WTC11 (cell line): ENCODE results near the gene RFWD3. TPM values are rescaled to one million over a fixed set of nuclear protein-coding genes. Genes with fewer than 3 reads are reported as not detected.

Experiments used
- ATAC-seq: fragments of 200-7000 bp; cut with Tn5 transposase; 2 replicates; pipeline ENCODE4 v1.10.0; 2021; ENCODE audit warnings: mild to moderate bottlenecking, moderate library complexity
- CTCF ChIA-PET: fragments of 300-600 bp; sonication (Branson Sonifier 250); formaldehyde crosslinking; loops from one replicate; lab custom pipeline; 2021; ENCODE audit warnings: antibody characterized with exemption; lab: Charles Lee
- POLR2A ChIA-PET: fragments of 350-600 bp; sonication (Branson Sonifier 250); formaldehyde crosslinking; loops from one replicate; lab custom pipeline; 2021; ENCODE audit warnings: antibody characterized with exemption; lab: Charles Lee
- DNase-seq: peaks from one replicate; pipeline ENCODE4 v3.0.0; 2021; ENCODE audit warnings: low spot score
- H3K27ac Mint-ChIP-seq: 2 replicates; pipeline ENCODE4 v1.8.0; 2021; ENCODE audit warnings: mixed read lengths
- H3K27me3 Mint-ChIP-seq: 2 replicates; pipeline ENCODE4 v1.8.0; 2021; ENCODE audit warnings: low read depth, mild to moderate bottlenecking, moderate library complexity, mixed read lengths
- H3K36me3 Mint-ChIP-seq: 2 replicates; pipeline ENCODE4 v1.8.0; 2021; ENCODE audit warnings: mixed read lengths
- H3K4me1 Mint-ChIP-seq: 2 replicates; pipeline ENCODE4 v1.8.0; 2022; ENCODE audit warnings: mixed read lengths
- H3K4me3 Mint-ChIP-seq: 2 replicates; pipeline ENCODE4 v1.8.0; 2021; ENCODE audit warnings: mild to moderate bottlenecking, moderate library complexity, mixed read lengths
- H3K9me3 Mint-ChIP-seq: 2 replicates; pipeline ENCODE4 v1.8.0; 2021; ENCODE audit warnings: mixed read lengths
- CREB1 ChIP-seq: sonication (generic); formaldehyde crosslinking; IDR thresholded peaks from 2 replicates; pipeline ENCODE4 v1.8.0; 2023; ENCODE audit warnings: mild to moderate bottlenecking, missing genetic modification reagents
- EMX1 ChIP-seq: fragments of 250-450 bp; sonication (Bioruptor Pico); IDR thresholded peaks from 2 replicates; pipeline ENCODE4 v1.8.0; 2021; ENCODE audit warnings: mild to moderate bottlenecking
- ESRRA ChIP-seq: sonication (generic); formaldehyde crosslinking; IDR thresholded peaks from 2 replicates; pipeline ENCODE4 v1.8.1; 2022; ENCODE audit warnings: mild to moderate bottlenecking, missing genetic modification reagents, borderline replicate concordance
- FOXP1 ChIP-seq: sonication (generic); formaldehyde crosslinking; IDR thresholded peaks from 2 replicates; pipeline ENCODE4 v1.8.0; 2022; ENCODE audit warnings: missing genetic modification reagents, mild to moderate bottlenecking, moderate library complexity, borderline replicate concordance
- GRHL2 ChIP-seq: fragments of 250-450 bp; sonication (Bioruptor Pico); IDR thresholded peaks from 2 replicates; pipeline ENCODE4 v1.8.0; 2022; ENCODE audit warnings: mild to moderate bottlenecking, moderate library complexity; ENCODE audit not compliant: insufficient replicate concordance, severe bottlenecking
- KAT7 ChIP-seq: sonication (generic); formaldehyde crosslinking; IDR thresholded peaks from 2 replicates; pipeline ENCODE4 v1.8.1; 2023; ENCODE audit warnings: missing genetic modification reagents, mild to moderate bottlenecking, borderline replicate concordance
- NR2C2 ChIP-seq: sonication (generic); formaldehyde crosslinking; IDR thresholded peaks from 2 replicates; pipeline ENCODE4 v1.8.0; 2022; ENCODE audit warnings: mild to moderate bottlenecking, missing genetic modification reagents
- NR3C1 ChIP-seq: sonication (generic); formaldehyde crosslinking; conservative IDR thresholded peaks from 2 replicates; pipeline ENCODE4 v1.8.1; 2023; ENCODE audit warnings: low read depth, mild to moderate bottlenecking, missing genetic modification reagents
- RORB ChIP-seq: fragments of 250-450 bp; sonication (Bioruptor Pico); IDR thresholded peaks from 2 replicates; pipeline ENCODE4 v1.9.0; 2021; ENCODE audit warnings: mild to moderate bottlenecking
- SMAD4 ChIP-seq: sonication (generic); formaldehyde crosslinking; IDR thresholded peaks from 2 replicates; pipeline ENCODE4 v1.8.0; 2022; ENCODE audit warnings: mild to moderate bottlenecking, missing genetic modification reagents
- ZNF396 ChIP-seq: fragments of 250-450 bp; sonication (Bioruptor Pico); IDR thresholded peaks from 2 replicates; pipeline ENCODE4 v1.8.0; 2021; ENCODE audit warnings: mild to moderate bottlenecking, moderate library complexity, borderline replicate concordance
- ZNF416 ChIP-seq: fragments of 250-450 bp; sonication (Bioruptor Pico); IDR thresholded peaks from 2 replicates; pipeline ENCODE4 v1.9.0; 2021; ENCODE audit warnings: mild to moderate bottlenecking, inconsistent platforms
- ZNF423 ChIP-seq: fragments of 250-450 bp; sonication (Bioruptor Pico); IDR thresholded peaks from 2 replicates; pipeline ENCODE4 v2.1.2; 2022; ENCODE audit warnings: mild to moderate bottlenecking, moderate library complexity
- total RNA-seq: library from RNA; stranded (reverse); gene quantifications from 3 replicates; pipeline ENCODE4 v1.2.3, GENCODE V29; 2021
- TF ChIP-seq, protein P1 (sequence below): fragments of 250-450 bp; sonication (Bioruptor Pico); IDR thresholded peaks from 2 replicates; pipeline ENCODE4 v1.9.0; 2021; ENCODE audit warnings: mild to moderate bottlenecking, borderline replicate concordance
- TF ChIP-seq, protein P2 (sequence below): sonication (generic); formaldehyde crosslinking; IDR thresholded peaks from 2 replicates; pipeline ENCODE4 v1.8.0; 2022; ENCODE audit warnings: mild to moderate bottlenecking, missing genetic modification reagents
- TF ChIP-seq, protein P3 (sequence below): sonication (generic); formaldehyde crosslinking; IDR thresholded peaks from 2 replicates; pipeline ENCODE4 v1.8.1; 2023; ENCODE audit warnings: mild to moderate bottlenecking, missing genetic modification reagents
- TF ChIP-seq, protein P4 (sequence below): fragments of 250-450 bp; sonication (Bioruptor Pico); IDR thresholded peaks from 2 replicates; pipeline ENCODE4 v1.9.0; 2021; ENCODE audit warnings: mild to moderate bottlenecking
- TF ChIP-seq, protein P5 (sequence below): sonication (generic); formaldehyde crosslinking; IDR thresholded peaks from 2 replicates; pipeline ENCODE4 v1.8.1; 2023; ENCODE audit warnings: mild to moderate bottlenecking, missing genetic modification reagents, moderate library complexity
- TF ChIP-seq, protein P6 (sequence below): sonication (generic); formaldehyde crosslinking; IDR thresholded peaks from 2 replicates; pipeline ENCODE4 v1.8.0; 2022; ENCODE audit warnings: mild to moderate bottlenecking, missing genetic modification reagents
- TF ChIP-seq, protein P7 (sequence below): sonication (generic); formaldehyde crosslinking; IDR thresholded peaks from 2 replicates; pipeline ENCODE4 v1.8.1; 2023; ENCODE audit warnings: mild to moderate bottlenecking, missing genetic modification reagents, moderate library complexity

Gene RFWD3
- total RNA-seq, 1 experiment from 2014 or later: 109 TPM

DNA sequence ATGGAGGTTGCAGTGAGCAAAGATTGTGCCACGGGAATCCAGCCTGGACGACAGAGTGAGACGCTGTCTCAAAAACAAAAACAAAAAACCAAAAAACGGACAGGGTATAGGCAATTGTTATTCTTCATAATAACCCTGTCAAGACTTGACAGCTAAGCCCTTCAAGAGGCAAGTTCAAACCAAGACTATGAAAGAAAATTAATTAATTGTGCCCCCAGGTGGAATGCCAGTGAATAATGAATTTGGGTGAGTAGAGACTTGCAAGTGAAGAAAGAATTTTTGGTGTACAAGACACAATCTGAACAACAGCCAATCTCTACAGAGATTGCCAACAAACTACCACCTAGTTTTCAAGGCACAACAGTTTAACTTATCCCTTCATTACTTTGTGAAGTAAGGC is 6.3 kb downstream of the RFWD3 start:
- no peak for DNase-seq
- ChIA-PET POLR2A (no interaction called here), CTCF (no interaction called here)
- TF ChIP-seq, protein P1, sequence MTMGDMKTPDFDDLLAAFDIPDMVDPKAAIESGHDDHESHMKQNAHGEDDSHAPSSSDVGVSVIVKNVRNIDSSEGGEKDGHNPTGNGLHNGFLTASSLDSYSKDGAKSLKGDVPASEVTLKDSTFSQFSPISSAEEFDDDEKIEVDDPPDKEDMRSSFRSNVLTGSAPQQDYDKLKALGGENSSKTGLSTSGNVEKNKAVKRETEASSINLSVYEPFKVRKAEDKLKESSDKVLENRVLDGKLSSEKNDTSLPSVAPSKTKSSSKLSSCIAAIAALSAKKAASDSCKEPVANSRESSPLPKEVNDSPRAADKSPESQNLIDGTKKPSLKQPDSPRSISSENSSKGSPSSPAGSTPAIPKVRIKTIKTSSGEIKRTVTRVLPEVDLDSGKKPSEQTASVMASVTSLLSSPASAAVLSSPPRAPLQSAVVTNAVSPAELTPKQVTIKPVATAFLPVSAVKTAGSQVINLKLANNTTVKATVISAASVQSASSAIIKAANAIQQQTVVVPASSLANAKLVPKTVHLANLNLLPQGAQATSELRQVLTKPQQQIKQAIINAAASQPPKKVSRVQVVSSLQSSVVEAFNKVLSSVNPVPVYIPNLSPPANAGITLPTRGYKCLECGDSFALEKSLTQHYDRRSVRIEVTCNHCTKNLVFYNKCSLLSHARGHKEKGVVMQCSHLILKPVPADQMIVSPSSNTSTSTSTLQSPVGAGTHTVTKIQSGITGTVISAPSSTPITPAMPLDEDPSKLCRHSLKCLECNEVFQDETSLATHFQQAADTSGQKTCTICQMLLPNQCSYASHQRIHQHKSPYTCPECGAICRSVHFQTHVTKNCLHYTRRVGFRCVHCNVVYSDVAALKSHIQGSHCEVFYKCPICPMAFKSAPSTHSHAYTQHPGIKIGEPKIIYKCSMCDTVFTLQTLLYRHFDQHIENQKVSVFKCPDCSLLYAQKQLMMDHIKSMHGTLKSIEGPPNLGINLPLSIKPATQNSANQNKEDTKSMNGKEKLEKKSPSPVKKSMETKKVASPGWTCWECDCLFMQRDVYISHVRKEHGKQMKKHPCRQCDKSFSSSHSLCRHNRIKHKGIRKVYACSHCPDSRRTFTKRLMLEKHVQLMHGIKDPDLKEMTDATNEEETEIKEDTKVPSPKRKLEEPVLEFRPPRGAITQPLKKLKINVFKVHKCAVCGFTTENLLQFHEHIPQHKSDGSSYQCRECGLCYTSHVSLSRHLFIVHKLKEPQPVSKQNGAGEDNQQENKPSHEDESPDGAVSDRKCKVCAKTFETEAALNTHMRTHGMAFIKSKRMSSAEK: no peak
- TF ChIP-seq, protein P2, sequence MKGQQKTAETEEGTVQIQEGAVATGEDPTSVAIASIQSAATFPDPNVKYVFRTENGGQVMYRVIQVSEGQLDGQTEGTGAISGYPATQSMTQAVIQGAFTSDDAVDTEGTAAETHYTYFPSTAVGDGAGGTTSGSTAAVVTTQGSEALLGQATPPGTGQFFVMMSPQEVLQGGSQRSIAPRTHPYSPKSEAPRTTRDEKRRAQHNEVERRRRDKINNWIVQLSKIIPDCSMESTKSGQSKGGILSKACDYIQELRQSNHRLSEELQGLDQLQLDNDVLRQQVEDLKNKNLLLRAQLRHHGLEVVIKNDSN (CRISPR knock-in tag): no peak
- TF ChIP-seq ESRRA (CRISPR knock-in tag) (no peak), ZNF423 (CRISPR knock-in tag) (no peak), KAT7 (no peak), NR2C2 (CRISPR knock-in tag) (no peak), CREB1 (no peak), ZNF416 (CRISPR knock-in tag) (no peak), SMAD4 (no peak), ZNF396 (CRISPR knock-in tag) (no peak), NR3C1 (no peak), GRHL2 (CRISPR knock-in tag) (no peak), RORB (CRISPR knock-in tag) (no peak), FOXP1 (CRISPR knock-in tag) (no peak), EMX1 (CRISPR knock-in tag) (no peak)
- TF ChIP-seq, protein P3, sequence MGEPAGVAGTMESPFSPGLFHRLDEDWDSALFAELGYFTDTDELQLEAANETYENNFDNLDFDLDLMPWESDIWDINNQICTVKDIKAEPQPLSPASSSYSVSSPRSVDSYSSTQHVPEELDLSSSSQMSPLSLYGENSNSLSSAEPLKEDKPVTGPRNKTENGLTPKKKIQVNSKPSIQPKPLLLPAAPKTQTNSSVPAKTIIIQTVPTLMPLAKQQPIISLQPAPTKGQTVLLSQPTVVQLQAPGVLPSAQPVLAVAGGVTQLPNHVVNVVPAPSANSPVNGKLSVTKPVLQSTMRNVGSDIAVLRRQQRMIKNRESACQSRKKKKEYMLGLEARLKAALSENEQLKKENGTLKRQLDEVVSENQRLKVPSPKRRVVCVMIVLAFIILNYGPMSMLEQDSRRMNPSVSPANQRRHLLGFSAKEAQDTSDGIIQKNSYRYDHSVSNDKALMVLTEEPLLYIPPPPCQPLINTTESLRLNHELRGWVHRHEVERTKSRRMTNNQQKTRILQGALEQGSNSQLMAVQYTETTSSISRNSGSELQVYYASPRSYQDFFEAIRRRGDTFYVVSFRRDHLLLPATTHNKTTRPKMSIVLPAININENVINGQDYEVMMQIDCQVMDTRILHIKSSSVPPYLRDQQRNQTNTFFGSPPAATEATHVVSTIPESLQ (CRISPR knock-in tag): no peak
- TF ChIP-seq, protein P4, sequence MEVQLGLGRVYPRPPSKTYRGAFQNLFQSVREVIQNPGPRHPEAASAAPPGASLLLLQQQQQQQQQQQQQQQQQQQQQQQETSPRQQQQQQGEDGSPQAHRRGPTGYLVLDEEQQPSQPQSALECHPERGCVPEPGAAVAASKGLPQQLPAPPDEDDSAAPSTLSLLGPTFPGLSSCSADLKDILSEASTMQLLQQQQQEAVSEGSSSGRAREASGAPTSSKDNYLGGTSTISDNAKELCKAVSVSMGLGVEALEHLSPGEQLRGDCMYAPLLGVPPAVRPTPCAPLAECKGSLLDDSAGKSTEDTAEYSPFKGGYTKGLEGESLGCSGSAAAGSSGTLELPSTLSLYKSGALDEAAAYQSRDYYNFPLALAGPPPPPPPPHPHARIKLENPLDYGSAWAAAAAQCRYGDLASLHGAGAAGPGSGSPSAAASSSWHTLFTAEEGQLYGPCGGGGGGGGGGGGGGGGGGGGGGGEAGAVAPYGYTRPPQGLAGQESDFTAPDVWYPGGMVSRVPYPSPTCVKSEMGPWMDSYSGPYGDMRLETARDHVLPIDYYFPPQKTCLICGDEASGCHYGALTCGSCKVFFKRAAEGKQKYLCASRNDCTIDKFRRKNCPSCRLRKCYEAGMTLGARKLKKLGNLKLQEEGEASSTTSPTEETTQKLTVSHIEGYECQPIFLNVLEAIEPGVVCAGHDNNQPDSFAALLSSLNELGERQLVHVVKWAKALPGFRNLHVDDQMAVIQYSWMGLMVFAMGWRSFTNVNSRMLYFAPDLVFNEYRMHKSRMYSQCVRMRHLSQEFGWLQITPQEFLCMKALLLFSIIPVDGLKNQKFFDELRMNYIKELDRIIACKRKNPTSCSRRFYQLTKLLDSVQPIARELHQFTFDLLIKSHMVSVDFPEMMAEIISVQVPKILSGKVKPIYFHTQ (CRISPR knock-in tag): no peak
- TF ChIP-seq, protein P5, sequence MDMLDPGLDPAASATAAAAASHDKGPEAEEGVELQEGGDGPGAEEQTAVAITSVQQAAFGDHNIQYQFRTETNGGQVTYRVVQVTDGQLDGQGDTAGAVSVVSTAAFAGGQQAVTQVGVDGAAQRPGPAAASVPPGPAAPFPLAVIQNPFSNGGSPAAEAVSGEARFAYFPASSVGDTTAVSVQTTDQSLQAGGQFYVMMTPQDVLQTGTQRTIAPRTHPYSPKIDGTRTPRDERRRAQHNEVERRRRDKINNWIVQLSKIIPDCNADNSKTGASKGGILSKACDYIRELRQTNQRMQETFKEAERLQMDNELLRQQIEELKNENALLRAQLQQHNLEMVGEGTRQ (CRISPR knock-in tag): no peak
- TF ChIP-seq, protein P6, sequence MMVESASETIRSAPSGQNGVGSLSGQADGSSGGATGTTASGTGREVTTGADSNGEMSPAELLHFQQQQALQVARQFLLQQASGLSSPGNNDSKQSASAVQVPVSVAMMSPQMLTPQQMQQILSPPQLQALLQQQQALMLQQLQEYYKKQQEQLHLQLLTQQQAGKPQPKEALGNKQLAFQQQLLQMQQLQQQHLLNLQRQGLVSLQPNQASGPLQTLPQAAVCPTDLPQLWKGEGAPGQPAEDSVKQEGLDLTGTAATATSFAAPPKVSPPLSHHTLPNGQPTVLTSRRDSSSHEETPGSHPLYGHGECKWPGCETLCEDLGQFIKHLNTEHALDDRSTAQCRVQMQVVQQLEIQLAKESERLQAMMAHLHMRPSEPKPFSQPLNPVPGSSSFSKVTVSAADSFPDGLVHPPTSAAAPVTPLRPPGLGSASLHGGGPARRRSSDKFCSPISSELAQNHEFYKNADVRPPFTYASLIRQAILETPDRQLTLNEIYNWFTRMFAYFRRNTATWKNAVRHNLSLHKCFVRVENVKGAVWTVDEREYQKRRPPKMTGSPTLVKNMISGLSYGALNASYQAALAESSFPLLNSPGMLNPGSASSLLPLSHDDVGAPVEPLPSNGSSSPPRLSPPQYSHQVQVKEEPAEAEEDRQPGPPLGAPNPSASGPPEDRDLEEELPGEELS (CRISPR knock-in tag): no peak
- TF ChIP-seq, protein P7, sequence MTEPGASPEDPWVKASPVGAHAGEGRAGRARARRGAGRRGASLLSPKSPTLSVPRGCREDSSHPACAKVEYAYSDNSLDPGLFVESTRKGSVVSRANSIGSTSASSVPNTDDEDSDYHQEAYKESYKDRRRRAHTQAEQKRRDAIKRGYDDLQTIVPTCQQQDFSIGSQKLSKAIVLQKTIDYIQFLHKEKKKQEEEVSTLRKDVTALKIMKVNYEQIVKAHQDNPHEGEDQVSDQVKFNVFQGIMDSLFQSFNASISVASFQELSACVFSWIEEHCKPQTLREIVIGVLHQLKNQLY: no peak
- ATAC-seq: no peak
- no peaks in the 10 kb centered on the region for H3K9me3 Mint-ChIP-seq
- peaks cover 6% of the 10 kb centered on the region; the same call in 1 of the 2 replicates for H3K4me1 Mint-ChIP-seq
- no peaks in the 10 kb centered on the region for H3K27me3 Mint-ChIP-seq
- H3K36me3 Mint-ChIP-seq: peaks cover 93% of the 10 kb centered on the region
- H3K27ac Mint-ChIP-seq: no peak overlapping the region; the same call in 1 of the 2 replicates
- H3K4me3 Mint-ChIP-seq: no peak overlapping the region
